GM12801 (cell line): ENCODE results near the gene GALNT17.

Source experiments
- CTCF ChIP-seq: IDR thresholded peaks from one replicate; pipeline ENCODE4 v1.5.1; 2011; ENCODE audit warnings: control low read depth; ENCODE audit not compliant: insufficient read length; ENCODE audit errors: extremely low read depth

GALNT17 gene

GRCh38 chr7:71325151-71325550 lies 193.2 kb downstream of the GALNT17 start:
- no peak for TF ChIP-seq CTCF

GRCh38 chr7:71326595-71326994 lies 194.7 kb downstream of the GALNT17 start:
- TF ChIP-seq CTCF = no peak

- no peak for TF ChIP-seq CTCF
These were observed 196.0 kb downstream of the GALNT17 start for GRCh38 chr7:71327946-71328345.

GRCh38 chr7:71329030-71329660 lies 197.2 kb downstream of the GALNT17 start:
- no peak for TF ChIP-seq CTCF

- no peak for TF ChIP-seq CTCF
These were observed 200.3 kb downstream of the GALNT17 start for GRCh38 chr7:71332207-71332606.

GRCh38 chr7:71334541-71334940 lies 202.6 kb downstream of the GALNT17 start:
- TF ChIP-seq CTCF = no peak

- TF ChIP-seq CTCF = no peak
These were observed 206.9 kb downstream of the GALNT17 start for GRCh38 chr7:71338866-71339265.

GRCh38 chr7:71339924-71340323 lies 208.0 kb downstream of the GALNT17 start:
- TF ChIP-seq CTCF = no peak
